A673 (cell line): ENCODE data around the gene RP9.

Experiments used
- CTCF ChIP-seq: fragments of 300-800, 200-600 bp; sonication (generic); conservative IDR thresholded peaks from 2 replicates; pipeline ENCODE4 v1.5.1; 2017; ENCODE audit warnings: low read depth, mild to moderate bottlenecking, antibody characterized with exemption, low read length, moderate library complexity, mixed read lengths
- EZH2 ChIP-seq: fragments of 200-600 bp; sonication (generic); IDR thresholded peaks from 2 replicates; pipeline ENCODE4 v1.6.1; 2017; ENCODE audit warnings: borderline replicate concordance, low read depth, mild to moderate bottlenecking, mixed read lengths, antibody characterized with exemption, low read length; ENCODE audit not compliant: poor library complexity, severe bottlenecking

GRCh38 chr7:33079763-33080690 is 29.2 kb downstream of the RP9 start:
- TF ChIP-seq CTCF = no peak
- no peak for TF ChIP-seq EZH2
